OCI-LY3 (cell line): ENCODE measurements around the gene SGCA.

Experiments
- H2AFZ ChIP-seq: fragments of 200-600, 300-600 bp; shearing (Covaris generic); 2 replicates; pipeline ENCODE4 v1.6.0; 2014; ENCODE audit warnings: antibody characterized with exemption, low read depth, low read length
- H3K27ac ChIP-seq: fragments of 200-600, 300-600 bp; sonication (generic); 2 replicates; pipeline ENCODE4 v1.5.1; 2014; ENCODE audit warnings: mild to moderate bottlenecking, low read length, moderate library complexity, mixed read lengths
- H3K27me3 ChIP-seq: fragments of 200-600, 300-600 bp; sonication (generic); 2 replicates; pipeline ENCODE4 v1.6.1; 2014; ENCODE audit warnings: low read depth, low read length, mixed read lengths
- H3K36me3 ChIP-seq: fragments of 200-600, 300-600 bp; sonication (generic); replicated peaks from 2 replicates; pipeline ENCODE3; 2014; ENCODE audit warnings: low read depth, low read length, mixed read lengths
- H3K4me1 ChIP-seq: fragments of 300-600, 200-600 bp; sonication (generic); 2 replicates; pipeline ENCODE4 v1.6.1; 2014; ENCODE audit warnings: low read length, mixed read lengths
- H3K4me2 ChIP-seq: fragments of 200-600, 300-600 bp; sonication (generic); 2 replicates; pipeline ENCODE4 v1.6.1; 2014; ENCODE audit warnings: low read length, mixed read lengths
- H3K4me3 ChIP-seq: fragments of 300-600, 200-600 bp; sonication (generic); 2 replicates; pipeline ENCODE4 v1.5.1; 2014; ENCODE audit warnings: antibody characterized with exemption, mild to moderate bottlenecking, low read length, moderate library complexity
- H3K79me2 ChIP-seq: fragments of 300-600, 200-600 bp; shearing (Covaris generic); 2 replicates; pipeline ENCODE4 v1.6.1; 2014; ENCODE audit warnings: mild to moderate bottlenecking, low read length, mixed read lengths
- H3K9ac ChIP-seq: fragments of 300-600, 200-600 bp; shearing (Covaris generic); 2 replicates; pipeline ENCODE4 v1.6.0; 2014; ENCODE audit warnings: mild to moderate bottlenecking, low read length, moderate library complexity
- H3K9me3 ChIP-seq: fragments of 200-600, 300-600 bp; shearing (Covaris generic); 2 replicates; pipeline ENCODE4 v1.6.1; 2014; ENCODE audit warnings: low read length, mixed read lengths; ENCODE audit not compliant: insufficient read depth
- H4K20me1 ChIP-seq: fragments of 200-600, 300-600 bp; sonication (generic); 2 replicates; pipeline ENCODE4 v1.6.1; 2016; ENCODE audit warnings: low read length, mixed read lengths; ENCODE audit not compliant: insufficient read depth
- CTCF ChIP-seq: fragments of 200-600, 300-600 bp; sonication (generic); IDR thresholded peaks from 2 replicates; pipeline ENCODE4 v1.5.1; 2014; ENCODE audit warnings: antibody characterized with exemption, low read length, low read depth
- EZH2phosphoT487 ChIP-seq: fragments of 200-600 bp; shearing (Covaris generic); IDR thresholded peaks from 2 replicates; pipeline ENCODE4 v1.6.1; 2018; ENCODE audit warnings: antibody characterized with exemption, mixed run types, low read depth

SGCA gene

GRCh38 chr17:50219342-50219741 is 53.5 kb downstream of the SGCA start:
- Histone ChIP-seq H3K9me3 (no peaks in the 10 kb centered on the region), H3K27me3 (0 out of 2 replicates have a peak, but pooled peaks cover 3% of the 10 kb centered on the region), H2AFZ (no peak overlapping the region), H3K9ac (no peak overlapping the region), H3K36me3 (no peaks in the 10 kb centered on the region), H3K4me1 (peaks cover 29% of the 10 kb centered on the region), H3K4me3 (no peak overlapping the region), H3K4me2 (no peak overlapping the region), H3K27ac (no peak overlapping the region), H4K20me1 (no peaks in the 10 kb centered on the region), H3K79me2 (no peaks in the 10 kb centered on the region)
- no peak for TF ChIP-seq CTCF
- no peak for TF ChIP-seq EZH2phosphoT487

GRCh38 chr17:50219939-50220465 is 54.2 kb downstream of the SGCA start:
- H2AFZ ChIP-seq = no peak overlapping the region
- H3K9me3 ChIP-seq = no peaks in the 10 kb centered on the region
- H3K9ac ChIP-seq = no peak overlapping the region
- H3K79me2 ChIP-seq = no peaks in the 10 kb centered on the region
- H3K4me3 ChIP-seq = no peak overlapping the region
- no peak overlapping the region for H3K4me2 ChIP-seq
- TF ChIP-seq EZH2phosphoT487 (no peak), CTCF (no peak)
- H3K27ac ChIP-seq = no peak overlapping the region
- H4K20me1 ChIP-seq = no peaks in the 10 kb centered on the region
- no peaks in the 10 kb centered on the region for H3K27me3 ChIP-seq
- no peaks in the 10 kb centered on the region for H3K36me3 ChIP-seq
- peaks cover 29% of the 10 kb centered on the region for H3K4me1 ChIP-seq

- no peak overlapping the region for H3K4me3 ChIP-seq
- no peaks in the 10 kb centered on the region for H3K79me2 ChIP-seq
- H3K4me1 ChIP-seq = peaks cover 29% of the 10 kb centered on the region
- TF ChIP-seq EZH2phosphoT487 (no peak), CTCF (no peak)
- no peaks in the 10 kb centered on the region for H3K9me3 ChIP-seq
- no peak overlapping the region for H2AFZ ChIP-seq
- H3K36me3 ChIP-seq = no peaks in the 10 kb centered on the region
- H3K27ac ChIP-seq = no peak overlapping the region
- no peak overlapping the region for H3K4me2 ChIP-seq
- H4K20me1 ChIP-seq = no peaks in the 10 kb centered on the region
- H3K9ac ChIP-seq = no peak overlapping the region
- H3K27me3 ChIP-seq = no peaks in the 10 kb centered on the region
Measured at GRCh38 chr17:50220811-50221210, 55.0 kb downstream of the SGCA start.

GRCh38 chr17:50221266-50221863 is 55.6 kb downstream of the SGCA start:
- no peaks in the 10 kb centered on the region for H3K36me3 ChIP-seq
- H3K4me1 ChIP-seq = peaks cover 29% of the 10 kb centered on the region
- no peaks in the 10 kb centered on the region for H3K79me2 ChIP-seq
- no peak overlapping the region for H3K9ac ChIP-seq
- no peaks in the 10 kb centered on the region for H3K27me3 ChIP-seq
- no peaks in the 10 kb centered on the region for H4K20me1 ChIP-seq
- no peak for TF ChIP-seq EZH2phosphoT487
- no peak for TF ChIP-seq CTCF
- H2AFZ ChIP-seq = no peak overlapping the region
- no peaks in the 10 kb centered on the region for H3K9me3 ChIP-seq
- 0 out of 2 replicates have a peak overlapping the region, but pooled peaks have one; percentile 2 for H3K4me2 ChIP-seq
- no peak overlapping the region for H3K27ac ChIP-seq
- H3K4me3 ChIP-seq = no peak overlapping the region
